GM23338 (cell line): ENCODE data around the gene CFAP65. TPM values are rescaled to one million over a fixed set of nuclear protein-coding genes. Genes with fewer than 3 reads are reported as not detected.

Experiments
- ATAC-seq: fragments of 200-7000 bp; cut with Tn5 transposase; 3 replicates; pipeline ENCODE4 v1.9.1; 2020
- DNase-seq: peaks from one replicate; pipeline ENCODE4 v3.0.0-alpha.2; 2015; ENCODE audit warnings: low spot score
- H2AFZ ChIP-seq: fragments of 200-600 bp; sonication (generic); 2 replicates; pipeline ENCODE4 v1.8.0; 2016; ENCODE audit warnings: antibody characterized with exemption, mild to moderate bottlenecking, moderate library complexity
- H3F3A ChIP-seq: fragments of 200-600 bp; sonication (generic); replicated peaks from 2 replicates; pipeline ENCODE4 v1.8.0; 2017; ENCODE audit warnings: antibody characterized with exemption, mixed run types, low read depth
- H3K27ac ChIP-seq: fragments of 200-600 bp; sonication (generic); 2 replicates; pipeline ENCODE4 v1.6.1; 2016; ENCODE audit warnings: low read depth
- H3K27me3 ChIP-seq: fragments of 200-600 bp; sonication (generic); 2 replicates; pipeline ENCODE4 v1.8.0; 2016; ENCODE audit warnings: mild to moderate bottlenecking, mixed run types, moderate library complexity; ENCODE audit not compliant: insufficient read depth
- H3K36me3 ChIP-seq: fragments of 200-600 bp; sonication (generic); 2 replicates; pipeline ENCODE4 v1.8.0; 2016; ENCODE audit warnings: mild to moderate bottlenecking; ENCODE audit not compliant: insufficient read depth
- H3K4me1 ChIP-seq: fragments of 200-600 bp; sonication (generic); 2 replicates; pipeline ENCODE4 v1.8.0; 2016; ENCODE audit warnings: mild to moderate bottlenecking, moderate library complexity; ENCODE audit not compliant: insufficient read depth
- H3K4me2 ChIP-seq: fragments of 200-600 bp; sonication (generic); 2 replicates; pipeline ENCODE4 v1.7.1; 2017; ENCODE audit warnings: mixed run types
- H3K4me3 ChIP-seq: fragments of 200-600 bp; sonication (generic); 2 replicates; pipeline ENCODE4 v1.6.1; 2016; ENCODE audit warnings: mixed run types
- H3K79me2 ChIP-seq: fragments of 200-600 bp; sonication (generic); replicated peaks from 2 replicates; pipeline ENCODE4 v1.8.0; 2017; ENCODE audit warnings: mild to moderate bottlenecking; ENCODE audit not compliant: insufficient read depth
- H3K9me2 ChIP-seq: fragments of 200-600 bp; sonication (generic); 2 replicates; pipeline ENCODE4 v1.8.0; 2017; ENCODE audit not compliant: insufficient read depth
- H4K20me1 ChIP-seq: fragments of 200-600 bp; sonication (generic); replicated peaks from 2 replicates; pipeline ENCODE4 v1.8.0; 2017; ENCODE audit warnings: mild to moderate bottlenecking; ENCODE audit not compliant: insufficient read depth
- H3K27ac Mint-ChIP-seq: 2 replicates; pipeline ENCODE4 v1.8.0; 2020; ENCODE audit warnings: inconsistent platforms, mild to moderate bottlenecking, moderate library complexity, mixed read lengths
- H3K27me3 Mint-ChIP-seq: 3 replicates; pipeline ENCODE4 v1.8.0; 2022; ENCODE audit warnings: low read depth, mild to moderate bottlenecking, moderate library complexity, mixed read lengths, inconsistent platforms; ENCODE audit not compliant: insufficient read depth, poor library complexity
- H3K36me3 Mint-ChIP-seq: 3 replicates; pipeline ENCODE4 v1.8.0; 2021; ENCODE audit warnings: low read depth, mild to moderate bottlenecking, inconsistent platforms, moderate library complexity, mixed read lengths
- H3K4me1 Mint-ChIP-seq: 3 replicates; pipeline ENCODE4 v1.8.0; 2020; ENCODE audit warnings: mild to moderate bottlenecking, inconsistent platforms, mixed read lengths
- H3K4me3 Mint-ChIP-seq: 3 replicates; pipeline ENCODE4 v1.8.0; 2021; ENCODE audit warnings: moderate library complexity, mild to moderate bottlenecking, inconsistent platforms, mixed read lengths
- H3K9me3 Mint-ChIP-seq: 3 replicates; pipeline ENCODE4 v1.8.0; 2020; ENCODE audit warnings: moderate library complexity, mild to moderate bottlenecking, inconsistent platforms, mixed read lengths
- CREB1 ChIP-seq: fragments of 250-450 bp; sonication (Bioruptor Pico); IDR thresholded peaks from 2 replicates; pipeline ENCODE4 v1.5.0; 2020; ENCODE audit warnings: low read depth, mild to moderate bottlenecking, moderate library complexity
- CTCF ChIP-seq, 2 experiments: fragments of 200-600 bp in 1 of 2; sonication (generic) in 1 of 2; conservative IDR thresholded peaks; 2 replicates each; pipeline versions ENCODE4 v1.5.1 to v1.6.1; 2016 to 2017; ENCODE audit warnings: antibody characterized with exemption in 2 of 2, low read depth in 2 of 2, mild to moderate bottlenecking in 2 of 2, moderate library complexity in 1 of 2
- ETS1 ChIP-seq: IDR thresholded peaks from 2 replicates; pipeline ENCODE4 v1.6.1; 2016; ENCODE audit warnings: antibody characterized with exemption
- EZH2 ChIP-seq: fragments of 200-600 bp; sonication (generic); IDR thresholded peaks from one replicate; pipeline ENCODE4 v1.8.0; 2017; ENCODE audit warnings: antibody characterized with exemption, mild to moderate bottlenecking, low read depth; ENCODE audit not compliant: unreplicated experiment
- EZH2phosphoT487 ChIP-seq: fragments of 200-600 bp; sonication (generic); IDR thresholded peaks from one replicate; pipeline ENCODE4 v1.8.1; 2018; ENCODE audit warnings: antibody characterized with exemption; ENCODE audit not compliant: unreplicated experiment
- JUNB ChIP-seq: IDR thresholded peaks from one replicate; pipeline ENCODE4 v1.6.1; 2016; ENCODE audit warnings: antibody characterized with exemption; ENCODE audit not compliant: unreplicated experiment
- NANOG ChIP-seq: IDR thresholded peaks from 2 replicates; pipeline ENCODE4 v1.6.1; 2016; ENCODE audit warnings: antibody characterized with exemption, borderline replicate concordance
- POLR2AphosphoS5 ChIP-seq: IDR thresholded peaks from 2 replicates; pipeline ENCODE4 v1.6.1; 2016; ENCODE audit warnings: antibody characterized with exemption, low read depth
- REST ChIP-seq: IDR thresholded peaks from one replicate; pipeline ENCODE4 v1.6.1; 2018; ENCODE audit warnings: antibody characterized with exemption; ENCODE audit not compliant: unreplicated experiment
- STAT1 ChIP-seq: IDR thresholded peaks from one replicate; pipeline ENCODE4 v1.6.1; 2016; ENCODE audit warnings: antibody characterized with exemption; ENCODE audit not compliant: unreplicated experiment
- ZNF114 ChIP-seq: fragments of 250-450 bp; sonication (Bioruptor Pico); IDR thresholded peaks from 2 replicates; pipeline ENCODE4 v1.5.0; 2020; ENCODE audit warnings: mild to moderate bottlenecking, moderate library complexity
- ZNF331 ChIP-seq: fragments of 250-450 bp; sonication (Bioruptor Pico); IDR thresholded peaks from 2 replicates; pipeline ENCODE4 v1.5.0; 2020; ENCODE audit warnings: low read depth, mild to moderate bottlenecking, moderate library complexity
- polyA plus RNA-seq: library from polyadenylated mRNA; unstranded; fragments of >200 nt; fragmentation: Nextera tagmentation; extraction: Ambion mirVana; gene quantifications from 2 replicates; pipeline ENCODE4 v1.2.1, GENCODE V29; 2016
- total RNA-seq: library from RNA; depleted of rRNA; stranded (reverse); fragments of >200 nt; shearing (Covaris generic); gene quantifications from 2 replicates; pipeline ENCODE4 v1.2.3, GENCODE V29; 2014

The CFAP65 gene
- total and polyA plus RNA-seq, 2 experiments from 2014 or later = 0.38 to 0.74 TPM

GRCh38 chr2:219087361-219087760 is 46.0 kb upstream of the CFAP65 start (continued):
- TF ChIP-seq STAT1 (no peak), ETS1 (no peak), ZNF114 (no peak), JUNB (no peak), REST (no peak), CREB1 (CRISPR knock-in tag) (no peak), EZH2phosphoT487 (no peak), POLR2AphosphoS5 (no peak), NANOG (no peak)

- H3K27me3 ChIP-seq = no peaks in the 10 kb centered on the region
- H3F3A ChIP-seq = no peaks in the 10 kb centered on the region
- Mint-ChIP-seq H3K27ac (no peak overlapping the region), H3K27me3 (peaks cover 5% of the 10 kb centered on the region), H3K9me3 (no peaks in the 10 kb centered on the region), H3K4me1 (peaks cover 17% of the 10 kb centered on the region), H3K36me3 (no peaks in the 10 kb centered on the region), H3K4me3 (no peak overlapping the region)
- H3K79me2 ChIP-seq = no peaks in the 10 kb centered on the region
- no peak overlapping the region for H3K4me3 ChIP-seq
- ATAC-seq (no peak), DNase-seq (no peak)
- no peak overlapping the region for H3K27ac ChIP-seq
- no peaks in the 10 kb centered on the region for H3K9me2 ChIP-seq
- no peaks in the 10 kb centered on the region for H3K36me3 ChIP-seq
- no peak overlapping the region for H3K4me2 ChIP-seq
- H3K4me1 ChIP-seq = peaks cover 10% of the 10 kb centered on the region
- H2AFZ ChIP-seq = no peak overlapping the region
- H4K20me1 ChIP-seq = peaks cover 9% of the 10 kb centered on the region; the same call in 1 of the 2 replicates
- no peak for TF ChIP-seq CTCF (conservative IDR thresholded peaks at IDR 0.05; ENCODE audit: low read depth in 2 of 2)
- TF ChIP-seq POLR2AphosphoS5 = no peak
- TF ChIP-seq EZH2 = no peak
- no peak for TF ChIP-seq ZNF331 (CRISPR knock-in tag)
- TF ChIP-seq REST = no peak
- TF ChIP-seq NANOG = no peak
- no peak for TF ChIP-seq ZNF114
- TF ChIP-seq STAT1 = no peak
- no peak for TF ChIP-seq EZH2phosphoT487
- TF ChIP-seq CREB1 (CRISPR knock-in tag) = no peak
- no peak for TF ChIP-seq JUNB
- no peak for TF ChIP-seq ETS1
Observed at GRCh38 chr2:219086196-219086595, 44.9 kb upstream of the CFAP65 start.
